Endodermal cell (in vitro differentiated cells): Measurements from ENCODE around the gene PLEKHD1. TPM values are rescaled to one million over a fixed set of nuclear protein-coding genes. Genes with fewer than 3 reads are reported as not detected.

Experiments used
- DNase-seq: peaks from one replicate; pipeline ENCODE4 v3.0.0-alpha.2; 2017
- H3K27ac ChIP-seq: 2 replicates; pipeline ENCODE4 v1.5.1; 2013; ENCODE audit warnings: mild to moderate bottlenecking, low read depth, low read length, moderate library complexity
- H3K27me3 ChIP-seq: 2 replicates; pipeline ENCODE4 v1.6.1; 2013; ENCODE audit warnings: mild to moderate bottlenecking, low read length, moderate library complexity; ENCODE audit not compliant: insufficient read depth, control insufficient read depth, poor library complexity, severe bottlenecking
- H3K36me3 ChIP-seq: 2 replicates; pipeline ENCODE4 v1.7.0; 2013; ENCODE audit warnings: mild to moderate bottlenecking, low read length, moderate library complexity; ENCODE audit not compliant: control insufficient read depth, insufficient read depth
- H3K4me1 ChIP-seq: one replicate; pipeline ENCODE4 v1.7.0; 2013; ENCODE audit warnings: low read length; ENCODE audit not compliant: control insufficient read depth, insufficient read depth
- H3K4me3 ChIP-seq: 2 replicates; pipeline ENCODE4 v1.5.1; 2013; ENCODE audit warnings: mild to moderate bottlenecking, low read length, moderate library complexity
- H3K9ac ChIP-seq: 2 replicates; pipeline ENCODE4 v1.6.1; 2013; ENCODE audit warnings: mild to moderate bottlenecking, low read length, moderate library complexity; ENCODE audit not compliant: poor library complexity, severe bottlenecking; ENCODE audit errors: extremely low read depth
- H3K9me3 ChIP-seq: 2 replicates; pipeline ENCODE4 v1.6.1; 2013; ENCODE audit warnings: mild to moderate bottlenecking, low read length, moderate library complexity; ENCODE audit not compliant: control insufficient read depth
- H3K27ac Mint-ChIP-seq: 2 replicates; pipeline ENCODE4 v1.8.0; 2020; ENCODE audit warnings: mixed read lengths
- H3K27me3 Mint-ChIP-seq: 2 replicates; pipeline ENCODE4 v1.8.0; 2021; ENCODE audit warnings: mild to moderate bottlenecking, mixed read lengths; ENCODE audit not compliant: insufficient read depth
- H3K36me3 Mint-ChIP-seq: 2 replicates; pipeline ENCODE4 v1.8.0; 2020; ENCODE audit warnings: low read depth, mixed read lengths
- H3K4me1 Mint-ChIP-seq: 2 replicates; pipeline ENCODE4 v1.8.0; 2020; ENCODE audit warnings: mixed read lengths
- H3K4me3 Mint-ChIP-seq: 2 replicates; pipeline ENCODE4 v1.8.0; 2020; ENCODE audit warnings: mild to moderate bottlenecking, moderate library complexity, mixed read lengths
- H3K9me3 Mint-ChIP-seq: 2 replicates; pipeline ENCODE4 v1.8.0; 2020; ENCODE audit warnings: mild to moderate bottlenecking, mixed read lengths
- WGBS, 2 experiments: methylation state at CpG; one replicate each; pipeline versions ENCODE4 v1.1.5 to v1.1.7; 2013; ENCODE audit warnings: missing lambda C conversion rate in 2 of 2, mixed read lengths in 1 of 2; ENCODE audit not compliant: insufficient coverage in 1 of 2, insufficient read length in 1 of 2; 5-methylcytosine and 5-hydroxymethylcytosine counted together
- total RNA-seq, 2 donors: library from RNA; stranded (reverse); fragmentation: NEBNext Ultra II Directional in 1 of 2; extraction: Animal tissue kit (Norgen Biotek cat#: 25700) in 1 of 2; gene quantifications; 2 replicates in 1 of 2; 3 replicates in 1 of 2; pipeline ENCODE4 v1.2.1, GENCODE V29; 2021
- TF ChIP-seq, protein P1 (sequence below): fragments of 200-600 bp; sonication (generic); conservative IDR thresholded peaks from 2 replicates; pipeline ENCODE4 v1.5.0; 2021; ENCODE audit warnings: antibody characterized with exemption, mild to moderate bottlenecking

PLEKHD1 gene
- total RNA-seq, 2 donors from 2014 or later: 0.11 TPM

DNA sequence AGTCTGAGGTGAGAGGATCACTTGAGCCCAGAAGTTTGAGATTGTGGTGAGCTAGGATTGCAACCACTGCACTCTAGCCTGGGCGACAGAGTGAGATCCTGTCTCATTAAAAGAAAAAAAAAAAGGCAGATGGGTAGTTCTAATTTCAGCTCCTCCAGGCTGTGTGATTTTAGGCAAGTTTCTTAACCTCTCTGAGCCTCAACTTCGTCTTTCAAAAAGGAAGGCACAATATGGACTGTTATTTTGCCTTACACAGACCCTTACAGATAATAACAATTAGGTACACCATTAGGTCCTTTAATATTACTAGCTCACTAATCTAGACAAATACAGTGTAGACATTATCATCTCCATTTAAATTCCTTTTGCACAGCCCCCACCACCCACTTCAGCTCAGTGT lies 94.9 kb downstream of the PLEKHD1 start:
- H3K27ac Mint-ChIP-seq: no peak overlapping the region
- peaks cover 11% of the 10 kb centered on the region for H3K4me1 Mint-ChIP-seq
- H3K9ac ChIP-seq: no peak overlapping the region
- H3K27me3 Mint-ChIP-seq: peaks cover 16% of the 10 kb centered on the region
- peaks cover 3% of the 10 kb centered on the region for H3K4me1 ChIP-seq
- H3K4me3 ChIP-seq: no peak overlapping the region
- 80 to 88% methylated on average over 1 to 2 of the region's 2 CpGs for WGBS, 2 experiments
- H3K9me3 ChIP-seq: peaks cover 16% of the 10 kb centered on the region
- H3K9me3 Mint-ChIP-seq: peaks cover 9% of the 10 kb centered on the region
- H3K36me3 ChIP-seq: no peaks in the 10 kb centered on the region
- no peaks in the 10 kb centered on the region for H3K36me3 Mint-ChIP-seq
- no peak overlapping the region for H3K27ac ChIP-seq
- TF ChIP-seq, protein P1, sequence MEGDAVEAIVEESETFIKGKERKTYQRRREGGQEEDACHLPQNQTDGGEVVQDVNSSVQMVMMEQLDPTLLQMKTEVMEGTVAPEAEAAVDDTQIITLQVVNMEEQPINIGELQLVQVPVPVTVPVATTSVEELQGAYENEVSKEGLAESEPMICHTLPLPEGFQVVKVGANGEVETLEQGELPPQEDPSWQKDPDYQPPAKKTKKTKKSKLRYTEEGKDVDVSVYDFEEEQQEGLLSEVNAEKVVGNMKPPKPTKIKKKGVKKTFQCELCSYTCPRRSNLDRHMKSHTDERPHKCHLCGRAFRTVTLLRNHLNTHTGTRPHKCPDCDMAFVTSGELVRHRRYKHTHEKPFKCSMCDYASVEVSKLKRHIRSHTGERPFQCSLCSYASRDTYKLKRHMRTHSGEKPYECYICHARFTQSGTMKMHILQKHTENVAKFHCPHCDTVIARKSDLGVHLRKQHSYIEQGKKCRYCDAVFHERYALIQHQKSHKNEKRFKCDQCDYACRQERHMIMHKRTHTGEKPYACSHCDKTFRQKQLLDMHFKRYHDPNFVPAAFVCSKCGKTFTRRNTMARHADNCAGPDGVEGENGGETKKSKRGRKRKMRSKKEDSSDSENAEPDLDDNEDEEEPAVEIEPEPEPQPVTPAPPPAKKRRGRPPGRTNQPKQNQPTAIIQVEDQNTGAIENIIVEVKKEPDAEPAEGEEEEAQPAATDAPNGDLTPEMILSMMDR: no peak
- H3K27me3 ChIP-seq: no peaks in the 10 kb centered on the region
- H3K4me3 Mint-ChIP-seq: no peak overlapping the region
- DNase-seq: no peak

DNA sequence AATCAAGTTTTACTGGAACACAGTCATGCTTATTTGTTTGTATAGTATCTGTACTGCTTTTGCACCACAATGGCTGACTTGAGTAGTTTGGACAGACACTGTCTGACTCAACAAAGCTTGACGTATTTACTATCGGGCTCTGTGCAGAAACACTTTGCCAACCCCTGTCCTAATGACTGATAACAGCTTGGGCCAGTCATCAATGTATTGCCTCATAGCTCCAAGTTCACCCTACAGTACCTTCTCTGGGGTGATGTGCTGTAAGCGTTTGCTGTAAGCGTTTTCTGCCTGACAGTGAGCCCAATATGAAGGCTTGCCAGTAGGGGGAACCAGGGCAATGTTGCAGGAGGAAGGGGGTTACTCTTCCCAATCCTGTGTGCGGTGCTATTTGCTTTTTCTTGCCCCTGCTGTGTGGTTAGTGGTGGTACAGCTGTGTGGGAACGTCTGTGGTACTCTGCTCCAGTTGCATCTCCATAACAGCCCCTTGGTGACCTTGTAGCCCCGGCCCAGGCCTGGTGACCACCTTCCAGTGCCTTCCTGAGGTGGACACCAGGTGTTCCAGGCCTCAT lies 95.6 kb downstream of the PLEKHD1 start:
- Mint-ChIP-seq H3K9me3 (peaks cover 9% of the 10 kb centered on the region), H3K4me3 (no peak overlapping the region), H3K27me3 (peaks cover 14% of the 10 kb centered on the region), H3K36me3 (no peaks in the 10 kb centered on the region), H3K27ac (no peak overlapping the region), H3K4me1 (peaks cover 11% of the 10 kb centered on the region)
- DNase-seq: peak; percentile 91
- Histone ChIP-seq H3K36me3 (no peaks in the 10 kb centered on the region), H3K27ac (no peak overlapping the region), H3K4me1 (peaks cover 3% of the 10 kb centered on the region), H3K9me3 (peaks cover 16% of the 10 kb centered on the region), H3K27me3 (no peaks in the 10 kb centered on the region), H3K9ac (no peak overlapping the region), H3K4me3 (no peak overlapping the region)
- TF ChIP-seq, protein P1: peak; percentile 85
- 44% methylated on average over 7 of the region's 7 CpGs for WGBS, 2 experiments

Other genes starting within 250 kb of the PLEKHD1 start
- 1 to 10 TPM; 2.2 to 8.0 TPM for gene GALNT16, start 224.6 kb upstream of the PLEKHD1 start, total RNA-seq
- 100 to 1,000 TPM; 325 to 340 TPM for gene ERH, start 86.4 kb upstream of the PLEKHD1 start, total RNA-seq
- gene SLC39A9, start 86.0 kb upstream of the PLEKHD1 start, total RNA-seq: 10 to 100 TPM; 40.8 to 53.8 TPM
- 1 to 10 TPM; 4.0 to 5.8 TPM for gene CCDC177, start 90.1 kb downstream of the PLEKHD1 start, total RNA-seq
- gene SUSD6, start 126.9 kb downstream of the PLEKHD1 start, total RNA-seq: 1 to 10 TPM; 5.7 to 5.9 TPM